Stimulated activated CD8-positive, alpha-beta memory T cell treated with anti-CD3 and anti-CD28 coated beads, Interleukin-4, amount 100 ng/mL, for 48 hours (primary cell): ENCODE results near the gene GJC2.

Experiments used
- DNase-seq: peaks from one replicate; pipeline ENCODE4 v3.0.0-alpha.2; 2020

The GJC2 gene

GRCh38 chr1:228117335-228117734, 32.4 kb upstream of the GJC2 start:
- no peak for DNase-seq

- no peak for DNase-seq
Observed at GRCh38 chr1:228118040-228118439, 31.7 kb upstream of the GJC2 start.

DNA sequence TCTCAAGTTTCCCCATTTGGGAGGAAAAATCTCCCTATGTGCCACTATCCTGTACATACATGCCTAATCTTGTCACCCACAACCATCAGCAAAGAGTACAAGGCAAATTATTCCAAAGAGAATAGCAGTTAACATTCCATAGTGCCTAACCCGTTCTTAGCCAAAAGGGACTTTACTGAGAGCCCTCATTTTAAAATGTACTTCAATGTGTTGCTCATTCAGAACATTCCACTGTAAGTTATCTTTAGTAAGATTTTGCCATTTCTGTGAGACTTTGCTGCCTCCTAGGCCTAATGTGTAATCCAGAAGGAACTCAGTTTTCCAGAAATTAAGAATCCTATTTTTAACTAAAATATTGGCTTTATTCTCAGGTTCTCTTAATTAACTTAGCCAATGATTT, 29.4 kb upstream of the GJC2 start:
- DNase-seq = no peak

- no peak for DNase-seq
Observed at GRCh38 chr1:228120857-228121489, 28.8 kb upstream of the GJC2 start.

- DNase-seq = no peak
Observed at GRCh38 chr1:228122921-228123441, 26.7 kb upstream of the GJC2 start.

DNA sequence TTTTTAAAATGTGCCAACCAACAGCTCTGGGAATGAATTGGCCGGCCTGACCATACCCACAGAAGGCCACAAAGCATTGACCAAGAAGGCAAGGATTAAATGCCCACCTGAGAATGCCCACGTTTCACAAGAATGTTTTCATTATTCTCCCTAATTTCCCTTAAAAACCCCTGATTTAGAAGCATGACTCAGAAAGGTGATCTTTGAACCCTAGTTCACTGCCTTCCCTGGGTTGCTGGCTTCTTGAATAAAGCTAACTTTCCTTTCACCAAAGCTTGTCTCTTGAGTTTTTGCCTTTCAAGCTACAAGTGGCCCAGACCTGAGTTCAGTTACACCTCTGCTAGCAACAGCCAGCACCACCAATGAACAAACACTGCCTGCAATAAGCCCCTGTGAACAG, 26.2 kb upstream of the GJC2 start:
- DNase-seq = no peak

DNA sequence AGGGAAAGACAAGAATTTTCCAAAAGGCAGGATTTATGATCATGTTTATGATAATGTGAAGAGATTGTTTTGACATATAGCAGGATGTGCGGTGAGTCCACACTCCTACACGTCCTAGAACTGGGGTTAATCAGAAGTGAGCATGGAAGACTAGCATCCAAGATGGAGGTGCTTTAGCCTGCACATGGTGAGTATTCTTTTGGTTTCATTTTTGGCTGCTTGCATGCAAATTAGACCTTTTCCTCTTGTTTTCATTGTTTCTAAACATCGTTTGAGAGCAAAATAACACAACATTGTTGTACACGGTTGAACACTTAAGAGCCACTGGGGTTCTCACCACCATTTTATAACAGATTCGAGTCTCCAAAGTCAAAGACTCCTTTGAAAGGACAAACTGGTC, 24.5 kb upstream of the GJC2 start:
- no peak for DNase-seq

- no peak for DNase-seq
Observed at GRCh38 chr1:228131766-228132165, 18.0 kb upstream of the GJC2 start.

- no peak for DNase-seq
Observed at GRCh38 chr1:228134591-228134990, 15.1 kb upstream of the GJC2 start.

DNA sequence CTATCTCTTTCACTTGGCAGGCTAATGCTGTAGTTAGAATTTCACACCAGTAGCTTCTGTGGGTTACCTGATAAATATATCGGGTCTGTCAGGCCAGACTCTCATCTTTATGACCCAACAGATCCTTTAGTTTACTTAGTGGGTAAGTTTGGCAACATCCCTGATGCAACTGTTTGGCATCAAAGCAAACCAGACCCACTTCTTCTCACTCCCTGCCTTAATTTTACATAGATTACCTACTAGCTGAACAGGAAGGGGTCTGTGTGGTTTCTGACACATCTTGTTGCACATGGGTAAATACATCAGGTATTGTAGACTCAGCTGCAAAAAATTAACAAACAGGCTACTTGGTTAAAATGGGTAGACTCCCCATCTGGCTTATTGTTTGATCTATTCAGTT, 12.8 kb upstream of the GJC2 start:
- DNase-seq = no peak

DNA sequence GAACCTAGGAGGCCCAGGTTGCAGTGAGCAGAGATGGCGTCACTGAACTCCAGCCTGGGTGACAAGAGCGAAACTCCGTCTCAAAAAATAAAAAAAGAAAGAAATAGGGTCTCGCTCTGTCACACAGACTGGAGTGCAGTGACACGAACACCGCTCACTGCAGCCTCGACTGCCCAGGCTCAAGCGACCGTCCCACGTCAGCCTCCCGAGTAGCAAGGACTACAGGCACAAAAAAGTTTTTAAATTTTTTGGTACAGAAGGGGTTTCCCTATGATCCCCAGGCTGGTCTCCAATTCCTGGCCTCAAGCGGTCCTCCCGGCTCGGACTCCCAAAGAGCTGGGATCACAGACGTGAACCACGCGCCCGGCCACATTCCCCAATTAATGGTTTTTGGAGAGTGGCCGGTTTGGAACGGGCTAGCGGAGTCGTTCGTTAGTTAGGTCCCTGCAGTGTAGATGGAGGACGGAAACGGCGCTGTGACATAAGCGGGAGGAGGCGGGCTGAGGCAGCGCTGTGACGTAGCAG, 10.3 kb upstream of the GJC2 start:
- no peak for DNase-seq

GRCh38 chr1:228139931-228140723, 9.6 kb upstream of the GJC2 start, which contains the start of gene GUK1:
GUK1 (plus strand) TSS chr1:228140279; CDS start chr1:228140303, 24 bp downstream.
- peak; percentile 100 for DNase-seq

- no peak for DNase-seq
Observed at GRCh38 chr1:228140724-228141225, 9.0 kb upstream of the GJC2 start.

- no peak for DNase-seq
Observed at GRCh38 chr1:228141226-228142044, 8.3 kb upstream of the GJC2 start.

DNA sequence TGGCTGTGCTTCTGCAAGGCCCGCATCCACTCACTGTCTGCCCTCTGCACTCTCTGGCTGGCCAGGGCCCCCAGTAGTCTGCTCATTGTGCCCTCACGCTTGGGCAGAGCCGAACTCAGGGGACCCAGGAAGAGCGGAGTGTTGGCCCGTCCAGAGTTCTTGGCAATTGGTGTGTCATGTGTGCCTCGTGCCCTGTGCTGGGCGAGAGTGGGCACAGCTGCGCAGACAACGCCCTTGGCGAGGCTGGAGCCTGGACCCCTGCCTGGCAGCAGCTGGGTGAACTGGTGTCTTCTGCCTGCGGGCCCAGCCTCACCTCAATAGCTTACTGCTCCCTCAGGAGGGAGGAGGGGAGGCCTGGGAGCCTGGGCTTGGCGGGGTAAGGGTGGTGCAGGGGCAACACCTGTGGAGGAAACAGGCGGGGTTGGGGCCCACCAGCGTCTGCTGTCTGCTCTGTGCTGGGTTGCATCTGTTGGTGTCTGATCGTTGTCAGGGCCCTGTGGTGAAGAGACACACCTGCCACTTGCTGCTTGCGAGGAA, 7.5 kb upstream of the GJC2 start:
- DNase-seq = no peak

GRCh38 chr1:228142701-228143136, 7.0 kb upstream of the GJC2 start:
- no peak for DNase-seq

DNA sequence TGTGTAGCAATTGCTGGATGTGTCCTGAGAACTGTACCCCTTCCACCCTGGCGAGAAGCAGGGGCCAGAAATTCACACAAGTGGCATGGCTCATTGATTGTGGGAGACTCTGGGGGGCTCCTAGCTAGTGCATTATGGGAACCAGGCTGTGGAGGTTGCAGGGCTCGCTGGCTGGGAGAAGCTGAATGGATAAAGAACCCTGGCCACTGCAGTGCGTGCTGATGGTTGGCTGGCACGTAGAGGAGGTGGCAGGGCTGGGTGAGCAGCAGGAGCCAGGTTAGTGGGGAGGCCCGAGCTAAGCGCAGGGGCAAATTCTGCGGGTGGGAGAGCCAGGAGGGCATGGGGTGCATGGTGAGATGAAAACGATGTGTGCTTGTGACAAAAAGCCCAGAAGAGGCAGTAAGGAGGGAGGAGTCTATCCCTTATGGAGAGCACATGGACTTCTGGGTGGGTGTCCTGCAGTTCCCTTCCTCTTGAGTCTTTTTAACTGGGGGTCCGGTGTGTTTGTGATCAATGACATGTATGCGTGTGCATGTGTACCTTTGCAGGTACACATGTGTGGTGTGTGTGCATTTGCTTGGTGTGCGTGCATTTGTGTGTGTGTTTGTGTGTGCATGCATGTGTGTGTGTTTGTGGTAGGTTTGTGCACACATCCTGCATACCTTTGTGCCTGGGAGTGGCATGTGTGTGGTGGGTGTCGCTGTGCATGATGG, 6.1 kb upstream of the GJC2 start:
- no peak for DNase-seq

- no peak for DNase-seq
Observed at GRCh38 chr1:228144193-228144992, 5.3 kb upstream of the GJC2 start.

DNA sequence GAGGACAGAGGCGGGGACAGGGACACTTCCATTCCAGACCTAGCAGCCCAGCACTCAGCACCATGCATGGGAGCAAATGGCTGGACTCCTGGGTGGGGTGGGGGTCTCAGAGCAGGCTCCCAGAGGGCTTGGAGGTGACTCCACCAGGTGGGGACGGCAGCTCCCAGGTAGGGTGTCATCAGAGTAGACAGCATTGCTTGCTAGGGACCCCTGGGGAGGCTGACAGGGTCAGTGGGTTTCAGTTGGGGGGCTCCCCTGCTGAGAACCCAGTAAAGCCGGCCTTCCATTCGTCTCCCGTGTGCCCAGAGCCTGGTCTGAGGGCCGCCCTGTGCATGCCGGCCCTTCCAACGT, 4.8 kb upstream of the GJC2 start:
- DNase-seq = no peak

DNA sequence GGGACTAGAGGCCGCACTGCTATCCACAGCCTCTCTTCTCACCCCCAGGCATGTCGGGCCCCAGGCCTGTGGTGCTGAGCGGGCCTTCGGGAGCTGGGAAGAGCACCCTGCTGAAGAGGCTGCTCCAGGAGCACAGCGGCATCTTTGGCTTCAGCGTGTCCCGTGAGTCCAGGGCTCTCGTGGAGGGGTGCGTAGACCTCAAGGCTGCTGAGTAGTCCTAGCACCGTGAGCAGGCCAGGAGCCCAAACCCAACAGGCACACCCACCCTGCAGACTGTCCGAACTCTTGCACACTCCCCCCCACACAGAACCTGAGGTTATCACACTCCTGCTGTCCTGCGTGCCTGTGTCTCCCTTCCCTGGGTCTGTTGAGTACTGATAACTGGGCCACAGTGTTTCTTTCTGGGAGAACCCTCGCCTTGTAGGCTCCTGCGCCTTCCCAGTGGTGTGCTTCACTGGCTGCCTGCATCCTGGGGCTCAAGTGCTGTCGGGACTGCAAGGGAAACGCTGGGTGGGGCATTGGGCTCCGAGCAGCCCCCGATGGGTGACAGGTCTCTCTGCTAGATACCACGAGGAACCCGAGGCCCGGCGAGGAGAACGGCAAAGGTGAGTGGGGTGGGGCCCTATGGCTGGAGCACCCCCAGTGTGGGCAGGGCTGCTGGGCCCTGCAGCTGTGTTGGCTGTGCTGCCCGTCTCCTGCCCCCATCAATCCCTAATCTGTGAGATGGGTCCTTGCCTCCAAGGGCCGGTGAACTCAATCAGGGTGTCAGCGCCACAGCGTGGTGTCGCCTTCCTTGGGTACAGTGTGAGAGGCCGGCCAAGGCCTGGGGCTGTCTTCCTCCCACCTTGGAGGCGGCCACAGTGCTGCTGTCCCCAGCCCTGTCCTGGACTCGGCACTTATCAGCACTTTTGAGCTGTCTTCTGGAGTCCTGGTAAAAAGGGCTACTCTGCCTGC, 4.0 kb upstream of the GJC2 start:
- DNase-seq = no peak
